GM19351 (cell line): ENCODE results near the gene POTEB2.
"Not testable (repeated sequence)": the region's sequence is repeated elsewhere in the genome, so short reads cannot be mapped to it uniquely, and the experiment has no call there.

ENCODE experiments used
- ATAC-seq: cut with Tn5 transposase; IDR thresholded peaks from one replicate; pipeline ENCODE4 v1.9.1; 2021; ENCODE audit warnings: mild to moderate bottlenecking, moderate library complexity; ENCODE audit not compliant: unreplicated experiment

The POTEB2 gene

DNA sequence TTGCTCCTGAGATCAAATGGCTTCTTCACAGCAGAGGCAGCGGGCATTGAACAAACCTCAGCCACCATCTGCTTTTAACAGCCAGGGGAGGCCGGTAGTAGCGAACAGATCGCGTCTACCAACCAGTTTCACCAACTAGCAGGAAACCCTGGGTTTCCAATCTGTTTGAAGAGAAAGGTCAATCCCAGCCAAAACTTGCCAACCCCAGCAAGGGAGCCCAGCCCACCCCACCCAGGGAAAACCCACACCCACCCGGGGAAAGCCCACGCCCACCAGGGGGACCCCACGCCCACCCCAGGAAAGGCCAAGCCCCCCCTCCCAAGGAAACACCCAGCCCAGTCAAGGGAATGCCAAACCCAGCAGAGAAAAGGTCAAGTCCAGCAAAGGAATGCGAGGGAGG, at the start of gene POTEB2:
Gene POTEB2 (minus strand): TSS at position 101 of the 400 bp plus-strand sequence. CDS start 33 bp downstream, at position 68.
- ATAC-seq: not testable (repeated sequence)

DNA sequence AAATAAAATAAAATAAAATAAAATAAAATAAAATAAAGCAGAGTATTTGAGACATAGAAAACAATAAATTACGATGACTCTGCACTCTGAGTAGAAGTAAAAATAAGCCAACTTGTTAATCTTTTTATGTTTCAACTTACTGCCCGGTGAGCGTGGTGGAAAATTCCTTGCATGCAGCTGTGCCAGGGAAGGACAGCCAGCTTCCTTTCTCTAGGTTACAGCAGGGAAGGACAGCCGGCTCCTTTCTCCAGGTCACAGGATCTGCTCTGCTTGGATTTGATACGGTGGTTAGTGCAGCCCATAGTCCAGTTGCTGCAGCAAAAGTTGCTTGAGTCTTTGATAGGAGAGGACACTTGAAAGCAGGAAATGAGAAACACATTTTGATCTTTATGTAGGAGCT, 13.8 kb upstream of the POTEB2 start:
- ATAC-seq: not testable (repeated sequence)

DNA sequence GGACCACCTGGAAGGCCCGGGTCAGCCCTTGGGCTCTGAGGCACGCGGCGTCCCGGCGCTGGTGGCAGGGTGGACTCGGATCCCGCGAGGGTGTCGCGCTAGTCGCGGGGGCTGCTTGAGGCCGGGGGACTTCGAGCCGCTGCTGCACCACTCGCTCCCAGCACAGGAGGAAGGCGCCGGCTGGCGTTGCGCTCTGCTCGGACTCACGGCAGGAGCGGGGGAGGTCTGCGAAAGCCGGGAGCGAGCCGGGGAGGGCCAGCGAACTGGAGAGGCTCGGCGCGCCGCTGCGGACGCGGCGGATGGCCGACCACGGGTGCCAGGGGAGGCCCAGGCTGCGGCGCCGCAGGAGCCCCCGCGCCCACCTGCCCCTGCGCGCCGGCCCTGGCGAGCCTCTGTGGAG, 12.3 kb upstream of the POTEB2 start:
- ATAC-seq: not testable (repeated sequence)

DNA sequence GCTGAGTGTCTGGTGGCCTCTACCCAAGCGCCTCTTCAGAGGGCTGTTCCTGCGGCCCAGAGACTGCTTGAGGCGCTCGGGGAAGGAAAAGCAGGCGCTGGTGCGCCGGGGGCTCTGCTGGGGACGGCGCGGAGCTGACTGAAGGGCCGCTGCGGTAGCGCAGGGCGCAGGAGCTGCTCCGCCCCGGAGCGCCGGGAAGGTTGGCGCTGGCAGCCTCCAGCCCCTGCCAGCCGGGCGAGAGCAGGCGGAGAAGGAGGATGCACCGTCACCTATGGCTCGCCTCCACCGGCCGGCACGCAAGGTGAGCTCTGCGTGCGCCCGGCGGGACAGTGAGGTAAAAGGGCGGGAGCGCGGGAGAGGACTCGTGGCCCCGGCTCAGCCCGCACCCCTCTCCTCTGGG, 11.7 kb upstream of the POTEB2 start:
- ATAC-seq: not testable (repeated sequence)
